NAMALWA (cell line): Measurements from ENCODE around the gene EDC4.

Experiments
- DNase-seq: peaks from one replicate; pipeline ENCODE4 v3.0.0-alpha.2; 2015; ENCODE audit warnings: low spot score

The EDC4 gene

GRCh38 chr16:67878232-67878631 lies 5.4 kb downstream of the EDC4 start:
- no peak for DNase-seq

GRCh38 chr16:67878846-67879245 lies 6.0 kb downstream of the EDC4 start:
- no peak for DNase-seq

- no peak for DNase-seq
Observed at GRCh38 chr16:67879462-67879861, 6.6 kb downstream of the EDC4 start.

GRCh38 chr16:67879936-67880335 lies 7.1 kb downstream of the EDC4 start:
- DNase-seq: no peak

GRCh38 chr16:67880584-67880983 lies 7.7 kb downstream of the EDC4 start:
- DNase-seq: no peak

GRCh38 chr16:67881621-67882161 lies 8.8 kb downstream of the EDC4 start:
- no peak for DNase-seq

GRCh38 chr16:67882374-67883145 lies 9.7 kb downstream of the EDC4 start:
- no peak for DNase-seq

GRCh38 chr16:67883146-67883871 lies 10.5 kb downstream of the EDC4 start:
- no peak for DNase-seq

GRCh38 chr16:67883872-67884261 lies 11.0 kb downstream of the EDC4 start:
- peak; percentile 67 for DNase-seq

GRCh38 chr16:67884684-67885083 lies 11.8 kb downstream of the EDC4 start, which contains the start of gene NRN1L:
Gene NRN1L (plus strand): TSS chr16:67884885. CDS start chr16:67884904, 19 bp downstream.
- no peak for DNase-seq

- no peak for DNase-seq
Observed at GRCh38 chr16:67885545-67885944, 12.7 kb downstream of the EDC4 start.

- DNase-seq: no peak
Observed at GRCh38 chr16:67885976-67886375, 13.1 kb downstream of the EDC4 start.

- DNase-seq: no peak
Observed at GRCh38 chr16:67886387-67886786, 13.5 kb downstream of the EDC4 start.

GRCh38 chr16:67888331-67888730 lies 15.5 kb downstream of the EDC4 start:
- no peak for DNase-seq

GRCh38 chr16:67892375-67892774 lies 19.5 kb downstream of the EDC4 start:
- DNase-seq: peak; percentile 18

GRCh38 chr16:67892899-67893742 lies 20.3 kb downstream of the EDC4 start, which contains the start of gene PSKH1:
Gene PSKH1 (plus strand): TSS chr16:67893254. CDS start chr16:67908750, 15,496 bp downstream.
- DNase-seq: peak; percentile 95

GRCh38 chr16:67893743-67894399 lies 21.0 kb downstream of the EDC4 start:
- DNase-seq: peak; percentile 31

- DNase-seq: no peak
Observed at GRCh38 chr16:67897231-67897630, 24.4 kb downstream of the EDC4 start.

- no peak for DNase-seq
Observed at GRCh38 chr16:67901734-67902133, 28.9 kb downstream of the EDC4 start.

GRCh38 chr16:67902831-67903230 lies 30.0 kb downstream of the EDC4 start:
- no peak for DNase-seq

GRCh38 chr16:67907397-67908180 lies 34.7 kb downstream of the EDC4 start:
- no peak for DNase-seq
